ENCODE measurements around the gene SEPTIN12.
"Not testable (repeated sequence)": the region's sequence is repeated elsewhere in the genome, so short reads cannot be mapped to it uniquely, and the experiment has no call there.

The SEPTIN12 gene

GRCh38 chr16:4801962-4802658, 14.0 kb upstream of the SEPTIN12 start, which contains the start of gene ROGDI:
ROGDI (minus strand) TSS chr16:4802633; CDS start chr16:4802571, 62 bp downstream.
- DNase-seq, result peak; percentile 54

- DNase-seq, result no peak
Observed at GRCh38 chr16:4801051-4801961, 13.2 kb upstream of the SEPTIN12 start.

DNA sequence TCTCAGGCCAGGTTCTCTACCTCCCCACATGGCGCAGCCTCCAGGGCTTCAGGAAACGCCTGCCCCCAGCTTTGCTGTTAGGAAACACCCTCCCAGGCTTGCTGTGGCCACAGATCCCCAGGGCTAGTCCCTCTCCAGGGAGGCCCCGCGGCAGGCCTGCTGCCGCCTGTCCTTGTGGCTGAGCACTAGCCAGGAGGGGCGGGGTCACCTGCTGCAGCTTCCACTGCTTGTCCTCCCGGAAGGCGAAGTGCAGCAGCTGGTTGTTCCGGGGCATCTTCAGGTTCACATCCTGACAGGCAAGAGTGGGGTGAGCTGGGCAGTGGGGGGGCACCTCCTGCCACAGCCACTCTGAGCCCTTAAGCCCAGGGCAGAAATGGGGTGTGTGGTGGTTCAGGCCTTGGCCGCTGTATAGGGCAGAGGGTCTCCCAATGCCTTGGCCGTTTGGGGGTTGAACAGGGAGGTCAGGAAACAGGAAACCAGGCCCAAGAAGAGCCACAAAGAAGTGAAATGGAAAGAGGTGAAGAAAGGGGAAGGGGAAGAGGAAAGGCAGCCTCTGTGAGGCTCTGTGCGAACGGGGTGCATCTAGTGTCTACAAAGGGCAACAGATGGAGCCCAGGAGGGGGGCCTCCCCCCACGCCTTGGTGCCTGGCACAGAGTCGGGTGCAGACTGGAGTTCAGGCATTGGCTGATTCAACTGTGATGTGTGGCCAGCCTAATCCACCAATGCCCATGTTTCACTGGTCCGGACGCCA, 12.3 kb upstream of the SEPTIN12 start:
- no peak for DNase-seq

- no peak for DNase-seq
Observed at GRCh38 chr16:4799171-4799855, 11.2 kb upstream of the SEPTIN12 start.

GRCh38 chr16:4798456-4798855, 10.3 kb upstream of the SEPTIN12 start:
- DNase-seq, result no peak

DNA sequence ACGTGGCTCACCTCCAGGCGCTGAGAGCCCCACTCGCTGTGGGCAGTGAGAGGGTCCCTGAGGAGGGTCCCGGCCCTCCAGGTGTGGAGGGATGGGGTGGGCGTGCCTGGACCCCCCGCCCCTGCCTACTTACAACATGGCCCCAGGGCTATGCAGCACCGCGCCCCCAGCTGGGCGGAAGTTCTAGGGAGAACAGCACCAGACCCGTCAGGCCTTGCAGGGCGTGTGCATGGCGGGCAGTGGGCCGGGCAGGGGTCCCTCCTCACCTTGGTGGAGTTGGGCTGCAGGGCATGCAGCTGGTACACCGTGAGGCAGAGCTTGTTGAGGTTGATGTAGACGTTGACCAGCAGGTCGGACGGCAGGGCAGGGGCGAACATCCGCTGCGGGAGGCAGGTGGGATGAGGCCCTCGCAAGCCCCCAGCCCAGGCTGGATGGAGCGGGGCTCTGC, 9.7 kb upstream of the SEPTIN12 start:
- DNase-seq, result no peak

GRCh38 chr16:4796982-4797804, 9.0 kb upstream of the SEPTIN12 start:
- no peak for DNase-seq

- DNase-seq, result no peak
Observed at GRCh38 chr16:4795828-4796572, 7.9 kb upstream of the SEPTIN12 start.

DNA sequence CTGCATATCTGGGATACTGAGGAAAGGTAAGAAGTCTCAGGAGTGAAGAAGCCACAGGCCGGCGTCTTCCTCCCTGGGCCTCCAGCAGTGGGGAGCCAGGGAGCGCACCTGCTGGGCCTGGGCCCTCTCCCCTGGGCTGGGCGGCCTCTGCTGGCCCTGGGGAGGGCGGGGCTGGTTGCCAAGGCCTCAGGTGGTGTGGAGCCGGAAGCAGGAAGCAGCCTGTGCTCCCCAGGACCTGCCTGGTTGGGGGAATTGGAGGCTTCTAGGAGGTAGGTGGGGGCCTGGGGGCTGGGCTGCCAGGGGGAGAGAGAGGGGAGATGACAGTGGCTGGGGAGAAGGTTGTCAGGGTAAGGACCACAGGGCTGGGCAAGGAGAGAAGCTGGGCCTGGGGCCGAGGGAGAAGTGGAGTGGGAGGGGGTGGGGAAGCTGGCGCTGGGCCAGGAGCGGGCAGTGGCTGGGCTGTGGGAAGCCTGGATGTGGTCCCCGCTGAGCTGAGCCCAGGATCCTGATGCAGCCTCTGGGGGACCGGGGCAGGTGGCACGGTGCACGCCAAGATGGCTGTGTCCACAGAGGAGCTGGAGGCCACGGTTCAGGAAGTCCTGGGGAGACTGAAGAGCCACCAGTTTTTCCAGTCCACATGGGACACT, 7.2 kb upstream of the SEPTIN12 start, which contains the start of gene SMIM22:
Gene SMIM22 (plus strand): TSS at position 189 of the 647 bp plus-strand sequence. CDS start 366 bp downstream, at position 555.
- peak; percentile 41 for DNase-seq

- no peak for DNase-seq
Observed at GRCh38 chr16:4792951-4793513, 4.9 kb upstream of the SEPTIN12 start.

DNA sequence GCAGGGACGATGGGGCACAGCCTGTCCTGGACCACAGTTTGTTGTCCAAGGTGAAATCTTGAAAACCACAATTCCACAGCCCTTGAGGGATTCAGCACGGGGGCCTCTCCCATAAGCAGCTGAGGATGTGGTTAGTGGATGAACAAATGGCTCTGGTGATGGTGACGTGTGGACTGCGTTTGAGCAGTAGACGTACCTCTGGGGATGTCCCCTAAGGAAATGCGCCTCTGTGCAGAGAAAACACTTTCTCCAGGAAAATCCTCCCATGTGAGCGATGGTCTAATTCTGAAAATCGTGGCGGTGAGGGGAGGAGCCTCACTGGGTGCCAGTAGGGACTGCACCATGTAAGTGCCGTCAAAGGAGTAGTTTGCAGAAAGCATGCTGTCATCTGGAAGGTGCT, 2.7 kb upstream of the SEPTIN12 start:
- DNase-seq, result no peak

DNA sequence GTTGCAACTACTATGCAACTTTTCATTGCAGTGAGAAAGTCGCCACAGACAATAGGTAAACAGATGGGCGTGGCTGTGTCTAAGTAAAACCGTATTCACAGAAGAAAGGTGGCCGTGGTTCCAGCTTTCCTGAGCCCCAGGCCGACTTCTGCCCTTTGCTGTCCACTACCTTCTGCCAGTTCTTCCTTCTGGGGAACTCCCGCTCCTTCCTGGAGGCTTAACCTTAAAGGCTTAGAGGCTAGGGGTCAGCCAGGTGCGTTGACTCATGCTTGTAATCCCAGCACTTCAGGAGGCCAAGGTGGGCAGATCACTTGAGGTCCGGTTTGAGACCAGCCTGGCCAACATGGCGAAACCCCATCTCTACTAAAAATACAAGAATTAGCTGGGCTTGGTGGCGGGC, 2.1 kb upstream of the SEPTIN12 start:
- DNase-seq, result no peak

GRCh38 chr16:4788910-4789309, 765 bp upstream of the SEPTIN12 start:
- no peak for DNase-seq

DNA sequence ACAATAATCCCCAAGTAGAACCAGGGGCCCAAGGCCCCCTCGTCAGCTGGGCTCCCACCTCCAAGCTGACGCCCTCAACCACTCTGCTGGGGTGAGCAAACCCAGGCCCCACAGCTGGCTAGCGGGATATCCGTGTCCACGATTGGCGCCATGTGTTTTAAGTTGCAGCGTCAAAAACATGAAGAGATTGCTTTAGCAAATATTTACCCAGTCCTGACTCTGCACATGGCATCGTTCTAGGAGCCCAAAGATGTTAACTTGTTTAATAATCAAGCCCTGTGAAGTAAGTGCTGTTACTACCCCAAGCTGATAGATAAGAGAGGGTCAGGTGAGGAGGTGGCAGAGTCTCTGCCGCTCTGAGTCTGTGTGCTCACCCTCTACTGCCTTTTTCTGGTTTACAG, 344 bp upstream of the SEPTIN12 start:
- DNase-seq, result no peak

- no peak for DNase-seq
Observed at GRCh38 chr16:4787068-4787467, 1.1 kb downstream of the SEPTIN12 start.

DNA sequence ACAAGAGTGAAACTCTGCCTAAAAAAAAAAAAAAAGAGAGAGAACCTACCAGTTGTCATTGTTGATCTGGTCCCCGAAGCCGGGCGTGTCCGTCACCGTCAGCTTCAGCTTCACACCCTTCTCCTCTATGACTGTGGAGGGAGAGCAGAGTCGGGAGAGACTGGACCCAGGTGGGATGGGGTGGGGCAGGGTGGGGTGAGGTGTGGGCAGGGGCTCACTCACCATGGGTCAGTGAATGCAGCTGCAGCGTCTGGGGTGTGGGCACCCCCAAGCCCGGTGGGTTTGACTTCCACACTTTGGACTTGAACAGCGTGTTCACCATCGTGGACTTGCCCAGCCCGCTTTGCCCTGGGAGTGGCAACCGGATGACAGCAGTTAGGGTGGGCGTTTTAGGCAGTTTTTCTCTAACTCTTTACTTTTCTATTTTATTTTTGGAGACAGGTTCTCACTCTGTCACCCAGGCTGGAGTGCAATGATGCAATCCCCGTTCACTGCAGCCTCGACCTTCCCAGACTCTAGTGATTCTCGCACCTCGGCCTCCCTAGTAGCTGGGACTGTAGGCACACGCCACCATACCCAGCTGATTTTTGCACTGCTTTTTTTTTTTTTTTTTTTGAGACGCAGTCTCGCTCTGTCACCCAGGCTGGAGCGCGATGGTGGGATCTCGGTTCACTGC, 2.2 kb downstream of the SEPTIN12 start:
- no peak for DNase-seq

DNA sequence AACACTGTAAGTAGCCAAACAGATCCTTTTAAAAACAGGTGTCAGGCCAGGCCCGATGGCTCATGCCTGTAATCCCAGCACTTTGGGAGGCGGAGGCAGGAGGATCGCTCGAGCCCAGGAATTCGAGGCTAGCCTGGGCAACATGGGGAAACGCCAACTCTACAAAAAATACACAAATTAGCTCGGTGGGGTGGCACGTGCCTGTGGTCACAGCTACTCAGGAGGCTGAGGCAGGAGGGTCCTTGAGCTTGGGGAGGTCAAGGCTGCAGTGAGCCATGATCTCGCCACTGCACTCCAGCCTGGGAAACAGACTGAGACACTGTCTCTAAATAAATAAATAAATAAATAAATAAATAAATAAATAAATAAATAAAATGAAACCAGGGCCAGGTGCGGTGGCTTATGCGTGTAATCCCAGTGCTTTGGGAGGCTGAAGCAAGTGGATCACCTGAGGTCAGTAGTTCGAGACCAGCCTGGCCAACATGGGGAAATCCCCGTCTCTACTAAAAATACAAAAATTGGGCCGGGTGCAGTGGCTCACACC, 3.6 kb downstream of the SEPTIN12 start:
- DNase-seq, result not testable (repeated sequence)

DNA sequence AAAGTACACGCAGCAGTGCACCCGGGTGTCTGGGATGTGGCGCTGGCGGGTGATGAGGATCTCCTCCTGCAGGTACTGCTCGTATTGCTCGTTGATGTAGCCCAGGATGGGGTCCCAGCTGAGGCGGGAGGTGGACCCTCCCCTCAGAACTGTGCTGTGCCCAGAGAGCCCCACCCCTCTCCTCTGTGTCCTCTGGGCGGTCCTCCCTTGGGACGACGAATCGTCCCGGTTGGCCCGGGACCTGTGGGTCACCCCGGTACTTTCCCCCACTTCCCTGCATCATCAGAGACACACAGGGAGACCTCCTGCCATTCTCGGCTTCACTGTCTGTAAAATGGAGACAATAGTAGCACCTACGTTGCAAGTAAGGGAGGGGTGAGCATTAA, 4.2 kb downstream of the SEPTIN12 start:
- DNase-seq, result no peak
